ENCODE data around the gene CAMTA1. TPM values are rescaled to one million over a fixed set of nuclear protein-coding genes. Genes with fewer than 3 reads are reported as not detected.

Gene CAMTA1
- polyA plus RNA-seq, 1 donor (not counting 4 experiments of a cell fraction or from before 2014, with no cell fraction given) = 51.4 TPM

GRCh38 chr1:7402548-7402850 is 617.2 kb downstream of the CAMTA1 start:
- Histone ChIP-seq H4K20me1 (ENCODE audit: control insufficient read depth, extremely low read depth, insufficient read depth, low read length) (no peaks in the 10 kb centered on the region), H3K27me3 (ENCODE audit: control insufficient read depth, extremely low read depth, insufficient read depth, low read length) (no peaks in the 10 kb centered on the region), H3K9ac (ENCODE audit: control insufficient read depth, extremely low read depth, insufficient read depth, low read length) (peak overlapping the region; percentile 24), H2AFZ (ENCODE audit: control insufficient read depth, low read length) (no peak overlapping the region), H3K9me3 (ENCODE audit: control insufficient read depth, low read depth, low read length) (no peaks in the 10 kb centered on the region), H3K9me1 (ENCODE audit: control insufficient read depth, extremely low read depth, insufficient read depth, low read length) (no peaks in the 10 kb centered on the region), H3K4me2 (ENCODE audit: control insufficient read depth, extremely low read depth, insufficient read depth, low read depth, low read length) (peak overlapping the region; percentile 48), H3K4me1 (ENCODE audit: control insufficient read depth, extremely low read depth, insufficient read depth, low read length) (peaks cover 16% of the 10 kb centered on the region), H3K4me3 (ENCODE audit: control insufficient read depth in 2 of 3, extremely low read depth in 1 of 3, insufficient read depth in 2 of 3, low read depth in 1 of 3, low read length in 3 of 3) (no peak overlapping the region), H3K27ac (ENCODE audit: control insufficient read depth, insufficient read depth, low read length) (peak overlapping the region; percentile 66), H3K79me2 (ENCODE audit: control insufficient read depth, insufficient read depth, low read length) (no peaks in the 10 kb centered on the region), H3K36me3 (ENCODE audit: control insufficient read depth in 2 of 2, extremely low read depth in 1 of 2, insufficient read depth in 2 of 2, low read length in 2 of 2) (no peaks in the 10 kb centered on the region)
- no peak for FAIRE-seq
- dilution Hi-C loops (cut with MboI; ENCODE audit: extremely low pct_ligation_motif_present, low sequenced_read_pairs) = no loop called here
- TF ChIP-seq EZH2 (IDR thresholded peaks at IDR 0.05; ENCODE audit: low read length) = no peak
- no peak for TF ChIP-seq CTCF (optimal IDR thresholded peaks at IDR 0.05 in 1 of 3, IDR thresholded peaks at IDR 0.05 in 1 of 3, conservative IDR thresholded peaks at IDR 0.05 in 1 of 3; ENCODE audit: extremely low read depth in 1 of 3, insufficient read depth in 2 of 3, low read length in 3 of 3)
- no peak for DNase-seq (ENCODE audit: low read depth, low spot score)

GRCh38 chr1:7403265-7404045 is 618.2 kb downstream of the CAMTA1 start:
- H3K9me3 ChIP-seq (ENCODE audit: control insufficient read depth, low read depth, low read length) = no peaks in the 10 kb centered on the region
- dilution Hi-C loops (cut with MboI; ENCODE audit: extremely low pct_ligation_motif_present, low sequenced_read_pairs) = no loop called here
- H3K9me1 ChIP-seq (ENCODE audit: control insufficient read depth, extremely low read depth, insufficient read depth, low read length) = no peaks in the 10 kb centered on the region
- H2AFZ ChIP-seq (ENCODE audit: control insufficient read depth, low read length) = no peak overlapping the region
- H3K79me2 ChIP-seq (ENCODE audit: control insufficient read depth, insufficient read depth, low read length) = no peaks in the 10 kb centered on the region
- H4K20me1 ChIP-seq (ENCODE audit: control insufficient read depth, extremely low read depth, insufficient read depth, low read length) = no peaks in the 10 kb centered on the region
- DNase-seq (ENCODE audit: low read depth, low spot score) = no peak
- peaks cover 16% of the 10 kb centered on the region for H3K4me1 ChIP-seq (ENCODE audit: control insufficient read depth, extremely low read depth, insufficient read depth, low read length)
- no peak for FAIRE-seq
- H3K9ac ChIP-seq (ENCODE audit: control insufficient read depth, extremely low read depth, insufficient read depth, low read length) = no peak overlapping the region
- H3K4me2 ChIP-seq (ENCODE audit: control insufficient read depth, extremely low read depth, insufficient read depth, low read depth, low read length) = no peak overlapping the region
- no peak overlapping the region for H3K4me3 ChIP-seq (ENCODE audit: control insufficient read depth in 2 of 3, extremely low read depth in 1 of 3, insufficient read depth in 2 of 3, low read depth in 1 of 3, low read length in 3 of 3)
- TF ChIP-seq CTCF (optimal IDR thresholded peaks at IDR 0.05 in 1 of 3, IDR thresholded peaks at IDR 0.05 in 1 of 3, conservative IDR thresholded peaks at IDR 0.05 in 1 of 3; ENCODE audit: extremely low read depth in 1 of 3, insufficient read depth in 2 of 3, low read length in 3 of 3) (no peak), EZH2 (IDR thresholded peaks at IDR 0.05; ENCODE audit: low read length) (no peak)
- no peaks in the 10 kb centered on the region for H3K27me3 ChIP-seq (ENCODE audit: control insufficient read depth, extremely low read depth, insufficient read depth, low read length)
- no peaks in the 10 kb centered on the region for H3K36me3 ChIP-seq (ENCODE audit: control insufficient read depth in 2 of 2, extremely low read depth in 1 of 2, insufficient read depth in 2 of 2, low read length in 2 of 2)
- no peak overlapping the region for H3K27ac ChIP-seq (ENCODE audit: control insufficient read depth, insufficient read depth, low read length)

All from keratinocyte (primary cell).